GM12878 (cell line): ENCODE results near the gene WWOX. TPM values are rescaled to one million over a fixed set of nuclear protein-coding genes. Genes with fewer than 3 reads are reported as not detected.

ENCODE experiments used
- ATAC-seq: fragments of 200-7000 bp; cut with Tn5 transposase; 3 replicates; pipeline ENCODE4 v1.9.1; 2020; ENCODE audit warnings: mild to moderate bottlenecking, moderate library complexity
- BruUV-seq: library from RNA; stranded (reverse); fragments of 400-500 nt; replicated peaks from 2 replicates; lab custom pipeline; 2021; lab: Mats Ljungman, UMichigan
- CTCF ChIA-PET: fragments of 300-600 bp; sonication (Branson Sonifier 250); formaldehyde crosslinking; extraction: SDS; loops from one replicate; lab custom pipeline; 2021; ENCODE audit warnings: inconsistent platforms; lab: Yijun Ruan, JAX
- POLR2A ChIA-PET: fragments of 350-600 bp; formaldehyde crosslinking; extraction: SDS; loops from one replicate; lab custom pipeline; 2021; ENCODE audit warnings: inconsistent platforms; lab: Charles Lee
- RAD21 ChIA-PET: fragments of 300-600 bp; sonication (Branson Sonifier 250); formaldehyde crosslinking; loops from one replicate; lab custom pipeline; 2023; ENCODE audit warnings: antibody characterized with exemption; ENCODE audit not compliant: unreplicated experiment; lab: Charles Lee
- SMC1A ChIA-PET: fragments of 300-600 bp; sonication (Branson Sonifier 250); formaldehyde crosslinking; loops from one replicate; lab custom pipeline; 2023; ENCODE audit not compliant: unreplicated experiment, uncharacterized antibody; lab: Charles Lee
- DNase-seq: peaks from one replicate; pipeline ENCODE4 v3.0.0-alpha.2; 2011; ENCODE audit warnings: low read depth, low spot score
- FAIRE-seq: peaks from 3 replicates; lab custom pipeline; 2011; peaks lifted over from hg19 to GRCh38; lab: Jason Lieb, UNC
- H2AFZ ChIP-seq: 2 replicates; pipeline ENCODE4 v1.6.0; 2011; ENCODE audit warnings: low read depth, low read length, control low read depth; ENCODE audit not compliant: control insufficient read depth
- H3K27ac ChIP-seq: 2 replicates; pipeline ENCODE4 v1.5.1; 2011; ENCODE audit warnings: control low read depth; ENCODE audit not compliant: control insufficient read depth, insufficient read depth
- H3K27me3 ChIP-seq, 2 experiments: replicated peaks in 1 of 2; 2 replicates each; pipeline versions ENCODE4 v1.6.0 to v1.6.1; 2011; ENCODE audit warnings: low read length in 1 of 2; ENCODE audit not compliant: control insufficient read depth in 2 of 2, insufficient read depth in 2 of 2
- H3K36me3 ChIP-seq, 2 experiments: 2 replicates each; pipeline ENCODE4 v1.5.1; 2011; ENCODE audit warnings: low read length in 1 of 2; ENCODE audit not compliant: control insufficient read depth in 2 of 2, insufficient read depth in 2 of 2
- H3K4me1 ChIP-seq: 2 replicates; pipeline ENCODE4 v1.6.1; 2011; ENCODE audit warnings: mild to moderate bottlenecking, low read length, moderate library complexity, mixed read lengths; ENCODE audit not compliant: control insufficient read depth, insufficient read depth
- H3K4me2 ChIP-seq: 2 replicates; pipeline ENCODE4 v1.6.0; 2011; ENCODE audit warnings: control low read depth; ENCODE audit not compliant: control insufficient read depth, insufficient read depth
- H3K4me3 ChIP-seq: fragments of 200-600 bp; sonication (generic); 2 replicates; pipeline ENCODE4 v1.5.1; 2016
- H3K79me2 ChIP-seq: 2 replicates; pipeline ENCODE4 v1.6.0; 2011; ENCODE audit warnings: low read length; ENCODE audit not compliant: control insufficient read depth, insufficient read depth
- H3K9ac ChIP-seq: 2 replicates; pipeline ENCODE4 v1.8.0; 2011; ENCODE audit warnings: low read length, control low read depth, mixed read lengths; ENCODE audit not compliant: control insufficient read depth, insufficient read depth
- H3K9me3 ChIP-seq: replicated peaks from 3 replicates; pipeline ENCODE4 v1.5.1; 2011; ENCODE audit warnings: mild to moderate bottlenecking, low read length; ENCODE audit not compliant: control insufficient read depth, insufficient read depth
- H4K20me1 ChIP-seq: 2 replicates; pipeline ENCODE4 v1.6.0; 2011; ENCODE audit not compliant: control insufficient read depth, insufficient read depth
- ATF3 ChIP-seq: IDR thresholded peaks from 2 replicates; pipeline ENCODE4 v1.6.1; 2011; ENCODE audit warnings: low read depth, mild to moderate bottlenecking, low read length, moderate library complexity, borderline replicate concordance; ENCODE audit errors: extremely low read depth
- BACH1 ChIP-seq: fragments of 450-650 bp; IDR thresholded peaks from 2 replicates; pipeline ENCODE4 v1.6.1; 2017; ENCODE audit warnings: mild to moderate bottlenecking, borderline replicate concordance
- BRCA1 ChIP-seq: IDR thresholded peaks from 2 replicates; pipeline ENCODE4 v1.6.1; 2011; ENCODE audit warnings: low read depth, low read length, improper control_type of control experiment
- CBX5 ChIP-seq: sonication (generic); IDR thresholded peaks from 2 replicates; pipeline ENCODE4 v1.6.1; 2016; ENCODE audit warnings: low read depth, moderate library complexity, mild to moderate bottlenecking, inconsistent platforms
- EED ChIP-seq: sonication (generic); IDR thresholded peaks from 2 replicates; pipeline ENCODE4 v1.6.1; 2016; ENCODE audit warnings: antibody characterized with exemption, low read depth
- HDGF ChIP-seq: fragments of 450-650 bp; IDR thresholded peaks from 2 replicates; pipeline ENCODE4 v1.6.1; 2016; ENCODE audit warnings: antibody characterized with exemption
- IRF3 ChIP-seq: fragments of 450-650 bp; IDR thresholded peaks from 2 replicates; pipeline ENCODE4 v1.6.1; 2014; ENCODE audit warnings: mild to moderate bottlenecking
- RCOR1 ChIP-seq: conservative IDR thresholded peaks from 2 replicates; pipeline ENCODE4 v1.6.1; 2012; ENCODE audit warnings: low read depth, low read length, improper control_type of control experiment
- RELB ChIP-seq: fragments of 450-650 bp; IDR thresholded peaks from 2 replicates; pipeline ENCODE4 v1.6.1; 2017; ENCODE audit warnings: low read depth, mild to moderate bottlenecking, moderate library complexity
- RUNX3 ChIP-seq: IDR thresholded peaks from 2 replicates; pipeline ENCODE4 v1.6.1; 2012; ENCODE audit warnings: low read length, inconsistent platforms
- SKIL ChIP-seq: fragments of 450-650 bp; IDR thresholded peaks from 2 replicates; pipeline ENCODE4 v1.6.1; 2017; ENCODE audit warnings: mild to moderate bottlenecking, low read depth, inconsistent platforms; ENCODE audit not compliant: poor library complexity, severe bottlenecking
- ZNF622 ChIP-seq: fragments of 450-650 bp; IDR thresholded peaks from 2 replicates; pipeline ENCODE4 v1.6.1; 2017; ENCODE audit warnings: mild to moderate bottlenecking, inconsistent platforms
- WGBS: methylation state at CpG from one replicate; pipeline ENCODE4 v1.1.6; 2016; ENCODE audit warnings: low lambda C conversion rate; ENCODE audit not compliant: insufficient replicate concordance, insufficient coverage; ENCODE audit errors: missing lambda C conversion rate; 5-methylcytosine and 5-hydroxymethylcytosine counted together
- in situ Hi-C: fragments of 300-500 bp; cut with MboI; formaldehyde crosslinking; loops from 9 replicates; pipeline ENCODE4 v1.14.3; 2018; ENCODE audit warnings: mixed read lengths
- intact Hi-C: fragments of 100-400 bp; cut with micrococcal nuclease; formaldehyde crosslinking; loops from one replicate; pipeline ENCODE4 v1.14.2; 2022; ENCODE audit not compliant: unreplicated experiment
- polyA plus RNA-seq, 11 experiments: library from polyadenylated mRNA; depleted of rRNA in 4 of 11; unstranded in 6 of 11; stranded (reverse) in 5 of 11; fragments of >200 nt; fragmentation: Nextera tagmentation in 4 of 11; fragmentation: Illumina TruSeq in 1 of 11; extraction: Ambion mirVana in 4 of 11; extraction: Trizol in 1 of 11; gene quantifications; 1 replicate in 1 of 11; 2 replicates in 10 of 11; pipeline versions ENCODE4 v1.2.1 to v1.2.3, GENCODE V29; 2011 to 2016; ENCODE audit warnings: inconsistent platforms in 2 of 11, missing spikeins in 2 of 11, low read depth in 1 of 11
- total RNA-seq, 4 experiments: library from RNA; depleted of rRNA in 3 of 4; stranded (reverse); fragments of >200 nt in 3 of 4; fragmentation: Illumina TruSeq in 1 of 4; extraction: Trizol in 1 of 4; gene quantifications; 2 replicates each; pipeline versions ENCODE4 v1.2.1 to v1.2.3, GENCODE V29; 2013 to 2021

Gene WWOX
- total and polyA plus RNA-seq, 10 of the 15 experiments (the other 5 are each of a cell fraction or from before 2014, with no cell fraction given): 2.8 to 24.4 (median 17.8) TPM

- Histone ChIP-seq H3K27ac (no peak overlapping the region), H3K36me3 (no peaks in the 10 kb centered on the region), H3K79me2 (no peaks in the 10 kb centered on the region), H4K20me1 (no peaks in the 10 kb centered on the region), H3K4me2 (no peak overlapping the region), H3K4me3 (no peak overlapping the region), H3K27me3 (no peaks in the 10 kb centered on the region), H3K9ac (no peak overlapping the region), H2AFZ (no peak overlapping the region), H3K4me1 (no peaks in the 10 kb centered on the region), H3K9me3 (no peaks in the 10 kb centered on the region; the same call in 2 of the 3 replicates)
- FAIRE-seq (no peak), DNase-seq (no peak), ATAC-seq (no peak)
- no peak for TF ChIP-seq RUNX3
- TF ChIP-seq IRF3: no peak
- no peak for TF ChIP-seq EED
- TF ChIP-seq CBX5: no peak
- no peak for TF ChIP-seq HDGF
- TF ChIP-seq BRCA1: no peak
- no peak for TF ChIP-seq ATF3
- TF ChIP-seq SKIL: no peak
- TF ChIP-seq BACH1: no peak
- TF ChIP-seq RELB: no peak
- TF ChIP-seq RCOR1: no peak
- TF ChIP-seq ZNF622: no peak
- RAD21 ChIA-PET: no interaction called here
- in situ Hi-C loops (no loop called here), intact Hi-C loops (no loop called here)
- POLR2A ChIA-PET: no interaction called here
- SMC1A ChIA-PET: no interaction called here
- 47% methylated on average over 1 of the region's 1 CpG for WGBS
- no TSS peak for BruUV-seq
- CTCF ChIA-PET: no interaction called here
Measured at GRCh38 chr16:78560997-78561396, 461.5 kb downstream of the WWOX start.
